Activated CD4-positive, alpha-beta T cell treated with anti-CD3 and anti-CD28 coated beads, Interleukin-10, Interleukin-2, amounts not matched to agents 100 ng/mL and 50 ng/mL, durations not matched to agents 16 hours and 8 hours (primary cell): ENCODE results near the gene CXCL9.
"Not testable (repeated sequence)": the region's sequence is repeated elsewhere in the genome, so short reads cannot be mapped to it uniquely, and the experiment has no call there.

Source experiments
- DNase-seq: peaks from one replicate; pipeline ENCODE4 v3.0.0-alpha.2; 2020

Gene CXCL9

GRCh38 chr4:76007089-76007862 is at the start of gene CXCL9:
Gene CXCL9 (minus strand): TSS chr4:76007509. CDS start chr4:76007449, 60 bp downstream.
- DNase-seq: no peak

- DNase-seq: no peak
Measured at GRCh38 chr4:76055421-76055820, 48.1 kb upstream of the CXCL9 start.

GRCh38 chr4:76055016-76055415 is 47.7 kb upstream of the CXCL9 start:
- DNase-seq: peak; percentile 91

- no peak for DNase-seq
Measured at GRCh38 chr4:76053730-76054129, 46.4 kb upstream of the CXCL9 start.

GRCh38 chr4:76050560-76051050 is 43.3 kb upstream of the CXCL9 start:
- DNase-seq: not testable (repeated sequence)

GRCh38 chr4:76049860-76050416 is 42.6 kb upstream of the CXCL9 start:
- DNase-seq: not testable (repeated sequence)

GRCh38 chr4:76044686-76045085 is 37.4 kb upstream of the CXCL9 start:
- DNase-seq: not testable (repeated sequence)

GRCh38 chr4:76043306-76043705 is 36.0 kb upstream of the CXCL9 start:
- DNase-seq: not testable (repeated sequence)

- peak; percentile 69 for DNase-seq
Measured at GRCh38 chr4:76042241-76042998, 35.1 kb upstream of the CXCL9 start.

GRCh38 chr4:76036855-76037254 is 29.5 kb upstream of the CXCL9 start:
- no peak for DNase-seq

- no peak for DNase-seq
Measured at GRCh38 chr4:76035799-76036380, 28.6 kb upstream of the CXCL9 start, which contains the start of gene CXCL11. Gene CXCL11 (minus strand): TSS chr4:76036070. CDS start chr4:76035987, 83 bp downstream.

GRCh38 chr4:76035141-76035540 is 27.8 kb upstream of the CXCL9 start:
- DNase-seq: peak; percentile 31

GRCh38 chr4:76029300-76029699 is 22.0 kb upstream of the CXCL9 start:
- DNase-seq: no peak

GRCh38 chr4:76028350-76028765 is 21.0 kb upstream of the CXCL9 start:
- peak; percentile 30 for DNase-seq

- peak; percentile 67 for DNase-seq
Measured at GRCh38 chr4:76024065-76024464, 16.8 kb upstream of the CXCL9 start.

GRCh38 chr4:76023389-76023788 is 16.1 kb upstream of the CXCL9 start, which contains the start of gene CXCL10:
Gene CXCL10 (minus strand): TSS chr4:76023497. CDS start chr4:76023431, 66 bp downstream.
- peak; percentile 69 for DNase-seq

- DNase-seq: no peak
Measured at GRCh38 chr4:76022677-76023076, 15.4 kb upstream of the CXCL9 start.

- DNase-seq: no peak
Measured at GRCh38 chr4:76022031-76022430, 14.7 kb upstream of the CXCL9 start.

- DNase-seq: no peak
Measured at GRCh38 chr4:76017056-76017686, 9.9 kb upstream of the CXCL9 start.

- DNase-seq: peak; percentile 85
Measured at GRCh38 chr4:76016393-76016792, 9.1 kb upstream of the CXCL9 start.

GRCh38 chr4:76013540-76013939 is 6.2 kb upstream of the CXCL9 start:
- no peak for DNase-seq

- DNase-seq: no peak
Measured at GRCh38 chr4:76012388-76012801, 5.1 kb upstream of the CXCL9 start.
